Dendritic cell treated with granulocyte-macrophage colony-stimulating factor and Interleukin-4, amounts not matched to agents 40 ng/mL and 50 ng/mL, for 4 days (primary cell): ENCODE data around the gene SBNO2.
"Not testable (repeated sequence)": the region's sequence is repeated elsewhere in the genome, so short reads cannot be mapped to it uniquely, and the experiment has no call there.

Experiments used
- H3K27ac Mint-ChIP-seq: one replicate; pipeline ENCODE4 v1.8.0; 2022; ENCODE audit warnings: mild to moderate bottlenecking, mixed read lengths
- H3K27me3 Mint-ChIP-seq: one replicate; pipeline ENCODE4 v1.8.0; 2022; ENCODE audit warnings: mild to moderate bottlenecking, mixed read lengths
- H3K36me3 Mint-ChIP-seq: one replicate; pipeline ENCODE4 v1.8.0; 2022; ENCODE audit warnings: low read depth, mixed read lengths
- H3K4me1 Mint-ChIP-seq: one replicate; pipeline ENCODE4 v1.8.0; 2022; ENCODE audit warnings: low read depth, mixed read lengths
- H3K4me3 Mint-ChIP-seq: one replicate; pipeline ENCODE4 v1.8.0; 2022; ENCODE audit warnings: mild to moderate bottlenecking, moderate library complexity, mixed read lengths
- H3K9me3 Mint-ChIP-seq: one replicate; pipeline ENCODE4 v1.8.0; 2022; ENCODE audit warnings: mixed read lengths
- intact Hi-C: fragments of 100-400 bp; cut with micrococcal nuclease; formaldehyde crosslinking; loops from one replicate; pipeline ENCODE4 v1.15.0; 2022

SBNO2 gene

DNA sequence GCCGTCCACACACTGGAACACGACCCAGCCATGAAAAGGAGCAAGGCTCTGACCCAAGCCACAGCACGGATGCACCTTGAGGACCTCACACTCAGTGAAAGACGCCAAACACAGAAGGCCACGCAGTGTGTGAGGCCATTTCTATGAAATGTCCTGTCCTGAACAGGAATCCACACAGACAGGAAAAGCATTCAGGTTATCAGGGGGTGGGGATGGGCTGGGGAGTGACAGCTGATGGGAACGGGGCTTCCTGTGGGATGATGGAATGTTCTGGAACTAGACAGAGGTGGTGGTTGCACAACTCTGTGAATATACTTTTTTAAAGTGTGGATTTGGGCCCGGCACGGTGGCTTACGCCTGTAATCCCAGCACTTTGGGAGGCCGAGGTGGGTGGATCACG lies 39.6 kb downstream of the SBNO2 start:
- intact Hi-C loops: loop anchor here (5.0 kb wide), 1 partner anchor 38 kb away; the partner anchor contains the start of gene SBNO2
- no peak overlapping the region for H3K4me3 Mint-ChIP-seq
- no peaks in the 10 kb centered on the region for H3K27me3 Mint-ChIP-seq
- no peaks in the 10 kb centered on the region for H3K9me3 Mint-ChIP-seq
- no peak overlapping the region for H3K27ac Mint-ChIP-seq
- peaks cover 67% of the 10 kb centered on the region for H3K4me1 Mint-ChIP-seq
- H3K36me3 Mint-ChIP-seq: peaks cover 75% of the 10 kb centered on the region

DNA sequence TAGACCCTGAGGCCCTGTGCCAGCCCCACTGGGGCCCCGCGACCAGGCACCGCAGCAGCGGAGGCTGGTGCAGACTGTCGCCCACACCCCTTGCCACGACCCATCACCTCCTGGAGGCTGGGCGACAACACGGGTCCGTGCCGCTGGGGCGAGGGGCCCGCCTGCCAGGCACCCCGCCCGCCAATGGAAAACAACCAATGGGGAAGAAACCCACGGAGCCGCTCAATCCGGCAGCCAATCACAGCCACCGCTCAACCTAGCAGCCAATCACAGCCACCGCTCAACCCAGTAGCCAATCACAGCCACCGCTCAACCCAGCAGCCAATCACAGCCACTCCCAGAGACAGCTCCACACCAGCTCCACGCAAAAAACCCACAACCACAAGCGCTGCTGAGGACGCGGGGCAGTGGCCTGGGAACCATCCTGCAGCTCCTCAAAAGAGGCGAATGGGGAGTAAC lies 40.6 kb downstream of the SBNO2 start:
- intact Hi-C loops: loop anchor here (5.0 kb wide), 1 partner anchor 39 kb away; the partner anchor contains the start of gene SBNO2
- H3K27ac Mint-ChIP-seq: peak overlapping the region; percentile 89
- H3K4me1 Mint-ChIP-seq: peaks cover 68% of the 10 kb centered on the region

DNA sequence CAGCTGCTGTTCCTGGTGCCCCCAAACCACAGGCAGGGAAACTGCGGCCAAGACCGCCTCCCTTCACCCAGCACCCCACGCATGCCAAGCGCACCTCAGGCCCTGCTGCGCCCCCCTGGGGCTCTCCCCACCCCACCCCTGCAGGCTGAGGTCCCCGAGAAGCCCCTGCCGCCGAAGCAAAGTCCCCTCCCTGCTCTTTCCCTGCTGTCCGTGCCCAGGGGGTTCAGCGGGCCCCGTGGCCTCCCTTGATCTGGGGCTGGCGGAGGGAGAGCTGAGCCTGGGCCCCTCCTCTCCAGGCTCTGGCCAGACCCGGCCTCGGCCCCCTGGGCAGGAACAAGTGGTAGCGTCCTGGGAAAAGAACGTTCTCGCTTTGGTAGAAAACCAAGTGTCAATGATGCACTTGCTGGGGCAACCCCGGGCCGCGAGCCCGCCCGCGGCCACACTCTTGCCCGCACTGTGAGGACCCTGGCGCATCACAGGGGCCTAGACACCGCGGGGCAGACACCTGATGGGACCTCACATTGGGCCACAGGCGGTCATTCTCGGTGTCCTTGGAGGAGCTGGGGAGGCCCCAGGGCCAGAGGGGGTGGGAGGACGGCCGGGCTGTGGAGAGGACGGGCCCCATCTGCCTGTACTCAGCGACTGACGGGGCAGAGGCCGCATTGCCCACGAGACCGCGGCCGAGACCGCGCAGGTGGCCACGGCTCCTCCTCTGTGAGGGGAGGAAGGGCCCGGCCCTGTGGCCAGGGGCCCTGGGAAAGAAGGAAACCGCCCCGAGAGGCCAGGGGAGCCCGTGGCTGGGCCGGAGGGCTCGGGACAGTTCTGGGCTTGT lies 41.3 kb downstream of the SBNO2 start:
- intact Hi-C loops: loop anchor here (5.0 kb wide), 1 partner anchor 40 kb away; the partner anchor contains the start of gene SBNO2
- Mint-ChIP-seq H3K4me3 (peak overlapping the region; percentile 88), H3K36me3 (peaks cover 75% of the 10 kb centered on the region), H3K27ac (peak overlapping the region; percentile 89), H3K27me3 (no peaks in the 10 kb centered on the region), H3K9me3 (no peaks in the 10 kb centered on the region), H3K4me1 (peaks cover 72% of the 10 kb centered on the region)

More for the DNA sequence above, 40.6 kb downstream of the SBNO2 start:
- Mint-ChIP-seq H3K9me3 (no peaks in the 10 kb centered on the region), H3K4me3 (peak overlapping the region; percentile 88), H3K36me3 (peaks cover 73% of the 10 kb centered on the region), H3K27me3 (no peaks in the 10 kb centered on the region)

DNA sequence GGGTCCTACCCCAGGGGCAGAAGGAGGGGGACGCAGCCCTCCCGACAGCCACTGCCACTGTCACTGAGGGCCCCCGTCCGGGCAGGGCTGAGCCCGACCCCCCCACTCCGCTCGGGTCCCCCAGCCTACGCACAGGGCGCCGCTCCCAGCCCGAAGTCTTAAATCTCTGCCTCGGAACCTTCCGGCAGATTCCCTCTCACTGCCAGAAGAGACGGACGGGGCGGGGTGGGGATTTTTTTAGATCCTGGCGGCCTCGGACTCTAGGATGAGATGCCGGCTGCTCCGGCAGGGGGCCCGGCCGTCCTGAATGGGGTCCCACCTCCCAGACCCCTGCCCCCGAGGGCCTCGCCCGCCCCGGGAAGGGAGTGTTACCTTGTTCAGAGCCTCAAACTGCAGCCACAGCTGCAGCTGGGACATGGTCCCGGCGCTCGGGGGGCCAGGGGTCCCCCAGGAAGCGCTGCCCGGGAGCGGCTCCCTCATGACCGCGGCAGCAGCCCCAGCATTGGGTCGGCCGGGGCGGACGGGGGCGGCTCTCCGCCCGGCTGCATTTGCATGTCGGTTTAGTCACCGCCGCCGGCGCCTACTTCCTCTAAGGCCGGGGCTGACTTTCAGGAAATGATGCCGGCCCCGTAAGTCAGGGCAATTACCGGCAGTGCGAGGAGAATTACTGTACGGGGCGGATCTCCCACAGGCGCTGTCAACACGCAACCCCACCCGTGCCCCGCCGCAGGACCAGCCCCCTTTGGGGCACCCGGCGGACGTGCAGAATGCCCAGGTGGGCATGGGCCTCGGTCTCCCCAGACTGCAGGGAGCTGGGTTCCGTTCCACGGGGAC lies 42.1 kb downstream of the SBNO2 start:
- peaks cover 81% of the 10 kb centered on the region for H3K36me3 Mint-ChIP-seq
- peak overlapping the region; percentile 88 for H3K4me3 Mint-ChIP-seq
- no peaks in the 10 kb centered on the region for H3K9me3 Mint-ChIP-seq
- peak overlapping the region; percentile 89 for H3K27ac Mint-ChIP-seq
- H3K4me1 Mint-ChIP-seq: peaks cover 78% of the 10 kb centered on the region
- intact Hi-C loops: loop anchor here (5.0 kb wide), 1 partner anchor 40 kb away; the partner anchor contains the start of gene SBNO2
- no peaks in the 10 kb centered on the region for H3K27me3 Mint-ChIP-seq

DNA sequence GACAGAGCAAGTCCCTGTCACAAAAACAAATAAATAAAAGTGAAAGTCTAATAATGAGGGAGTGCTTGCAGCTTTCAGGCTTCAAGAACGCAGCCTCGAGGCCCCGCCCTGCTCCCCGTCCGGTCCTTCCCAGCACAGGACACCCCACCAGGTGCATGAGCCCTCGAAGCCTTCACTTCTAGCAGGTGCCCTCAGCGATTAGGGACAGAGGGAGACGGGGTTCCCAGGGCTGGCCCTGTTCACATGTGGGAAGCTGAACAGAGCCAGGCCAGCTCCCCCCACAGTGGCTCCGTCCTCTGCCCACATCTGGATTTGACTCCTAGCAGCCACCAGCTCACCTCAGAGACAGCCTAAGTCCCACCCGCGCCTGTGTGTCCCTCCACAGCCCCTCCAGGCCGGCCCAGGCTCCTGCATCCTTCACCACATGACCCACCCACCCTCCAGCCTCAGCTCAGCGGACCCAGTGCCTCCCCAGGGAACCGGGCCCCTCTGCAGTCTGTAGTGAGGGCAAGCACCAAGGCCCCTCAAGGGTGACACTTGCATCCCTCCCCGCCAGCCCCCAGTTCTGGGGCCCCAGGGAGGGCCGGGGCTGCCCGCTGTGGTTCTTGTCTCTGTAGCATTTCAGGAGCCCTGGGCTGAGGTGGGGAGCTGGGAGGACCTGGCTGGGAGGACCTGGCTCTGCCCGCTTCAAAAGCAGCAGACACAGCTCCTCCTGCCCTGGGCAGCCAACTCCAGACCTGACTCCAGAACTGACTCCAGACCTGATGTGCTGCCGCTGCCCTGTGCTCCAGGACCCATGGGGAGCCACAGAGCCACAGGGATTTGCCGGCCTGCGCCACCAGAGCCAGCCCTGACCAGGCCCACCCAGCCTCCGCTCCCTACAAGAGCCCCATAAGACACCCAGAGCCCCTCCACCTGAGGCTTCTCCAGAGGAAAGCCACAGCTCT lies 43.0 kb downstream of the SBNO2 start:
- no peaks in the 10 kb centered on the region for H3K9me3 Mint-ChIP-seq
- peak overlapping the region; percentile 89 for H3K27ac Mint-ChIP-seq
- peak overlapping the region; percentile 88 for H3K4me3 Mint-ChIP-seq
- no peaks in the 10 kb centered on the region for H3K27me3 Mint-ChIP-seq
- H3K36me3 Mint-ChIP-seq: peaks cover 79% of the 10 kb centered on the region
- intact Hi-C loops: loop anchor here (5.0 kb wide), 1 partner anchor 41 kb away; the partner anchor contains the start of gene SBNO2
- H3K4me1 Mint-ChIP-seq: peaks cover 80% of the 10 kb centered on the region

DNA sequence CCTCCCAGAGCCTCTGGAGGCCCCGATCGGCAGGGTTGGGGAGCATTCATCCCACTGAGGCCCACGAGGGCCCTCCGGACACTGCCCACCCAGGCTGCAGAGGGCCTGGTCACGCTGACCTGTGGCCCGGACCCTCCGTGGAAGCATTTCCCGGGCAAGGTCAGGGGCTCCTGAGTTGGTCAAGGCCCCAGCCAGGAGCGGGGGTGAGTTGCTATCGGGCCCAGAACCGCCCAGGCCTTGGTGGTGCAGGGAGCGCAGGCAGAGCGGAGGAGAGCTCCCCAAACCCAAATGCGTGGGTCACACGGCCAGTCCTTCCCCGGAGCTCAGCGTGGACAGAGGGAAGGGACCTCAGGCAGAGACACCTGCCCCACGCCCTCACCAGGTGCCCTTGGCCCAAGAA lies 44.5 kb downstream of the SBNO2 start:
- no peaks in the 10 kb centered on the region for H3K27me3 Mint-ChIP-seq
- H3K4me1 Mint-ChIP-seq: peaks cover 83% of the 10 kb centered on the region
- intact Hi-C loops: no loop called here
- peak overlapping the region; percentile 28 for H3K4me3 Mint-ChIP-seq
- no peaks in the 10 kb centered on the region for H3K9me3 Mint-ChIP-seq
- H3K36me3 Mint-ChIP-seq: peaks cover 81% of the 10 kb centered on the region
- H3K27ac Mint-ChIP-seq: peak overlapping the region; percentile 89

DNA sequence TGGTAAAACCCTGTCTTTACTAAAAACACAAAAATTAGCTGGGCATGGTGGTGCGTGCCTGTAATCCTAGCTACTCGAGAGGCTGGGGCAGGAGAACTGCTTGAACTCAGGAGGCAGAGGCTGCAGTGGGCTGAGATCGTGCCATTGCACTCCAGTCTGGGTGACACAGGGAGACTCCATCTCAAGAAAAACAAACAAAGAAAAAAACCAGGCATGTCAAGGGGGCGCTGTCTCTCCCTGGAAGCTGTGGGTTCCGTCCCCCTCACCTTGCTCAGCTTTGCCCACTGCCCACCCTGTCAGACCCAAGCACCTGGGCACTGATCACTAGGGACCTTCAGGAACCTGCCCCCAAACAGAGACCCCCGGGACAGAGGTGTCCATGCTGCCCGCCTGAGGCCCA lies 45.0 kb downstream of the SBNO2 start:
- intact Hi-C loops, H3K27me3 Mint-ChIP-seq, H3K4me3 Mint-ChIP-seq, H3K9me3 Mint-ChIP-seq: not testable (repeated sequence)
- peaks cover 83% of the 10 kb centered on the region for H3K4me1 Mint-ChIP-seq
- H3K27ac Mint-ChIP-seq: peak overlapping the region; percentile 89
- H3K36me3 Mint-ChIP-seq: peaks cover 81% of the 10 kb centered on the region

DNA sequence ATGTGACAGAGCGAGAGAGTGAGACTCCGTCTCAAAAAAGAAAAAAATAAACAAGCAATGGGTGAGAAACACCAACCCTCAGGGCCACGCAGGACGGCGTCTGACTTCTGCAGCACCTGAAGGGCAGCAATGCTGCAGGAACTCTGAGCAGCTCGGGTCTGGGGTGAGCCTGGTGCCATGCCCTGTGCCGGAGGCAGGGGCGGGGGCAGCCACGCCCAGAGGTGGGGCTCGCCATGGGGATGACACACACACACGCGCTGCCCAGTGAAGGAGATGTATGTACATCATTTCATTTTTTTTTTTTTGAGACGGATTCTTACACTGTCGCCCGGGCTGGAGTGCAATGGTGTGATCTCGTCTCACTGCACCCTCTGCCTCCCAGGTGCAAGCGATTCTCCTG lies 46.0 kb downstream of the SBNO2 start:
- Mint-ChIP-seq H3K27me3 (no peaks in the 10 kb centered on the region), H3K4me3 (no peak overlapping the region), H3K9me3 (no peaks in the 10 kb centered on the region), H3K36me3 (peaks cover 83% of the 10 kb centered on the region), H3K27ac (peak overlapping the region; percentile 88), H3K4me1 (peaks cover 83% of the 10 kb centered on the region)
- intact Hi-C loops: no loop called here

DNA sequence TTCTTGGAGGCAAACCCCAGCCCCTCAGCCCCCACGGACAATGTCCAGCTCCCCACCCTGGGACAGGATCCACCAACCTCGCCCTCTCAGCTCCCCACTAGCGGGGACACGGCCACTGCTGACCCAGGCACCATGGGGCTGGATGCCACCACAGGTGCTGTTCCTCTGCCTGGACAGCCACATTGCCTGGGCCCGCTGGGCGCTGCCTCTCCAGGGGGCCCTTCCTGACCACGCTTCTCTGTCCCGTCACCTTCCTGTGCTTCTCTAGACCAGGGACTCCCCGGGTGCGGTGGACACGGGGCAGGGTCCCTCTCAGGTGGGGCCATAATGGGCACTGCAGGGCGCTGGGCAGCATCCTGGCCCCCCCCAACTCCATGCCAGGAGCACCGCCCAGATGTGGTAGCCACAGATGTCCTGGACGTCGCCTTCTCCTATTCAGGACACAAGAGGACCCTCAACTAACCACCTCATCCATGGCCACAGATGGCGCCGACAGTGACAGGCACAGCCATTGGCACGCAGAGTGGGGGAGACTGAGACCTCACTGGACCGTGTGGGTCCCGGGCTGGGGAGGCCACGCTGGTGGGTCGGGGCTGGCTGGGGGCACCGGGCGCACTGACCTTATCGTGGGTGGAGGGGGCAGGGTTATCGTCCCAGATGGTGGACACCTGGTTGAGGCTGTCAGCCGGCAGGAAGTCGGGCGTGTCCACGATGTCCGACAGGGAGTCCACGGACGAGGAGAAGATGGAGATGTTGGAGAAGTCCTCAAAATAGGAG lies 46.9 kb downstream of the SBNO2 start:
- Mint-ChIP-seq H3K4me1 (peaks cover 85% of the 10 kb centered on the region), H3K27me3 (no peaks in the 10 kb centered on the region), H3K4me3 (peak overlapping the region; percentile 46), H3K36me3 (peaks cover 92% of the 10 kb centered on the region), H3K9me3 (no peaks in the 10 kb centered on the region), H3K27ac (peak overlapping the region; percentile 88)
- intact Hi-C loops: no loop called here

DNA sequence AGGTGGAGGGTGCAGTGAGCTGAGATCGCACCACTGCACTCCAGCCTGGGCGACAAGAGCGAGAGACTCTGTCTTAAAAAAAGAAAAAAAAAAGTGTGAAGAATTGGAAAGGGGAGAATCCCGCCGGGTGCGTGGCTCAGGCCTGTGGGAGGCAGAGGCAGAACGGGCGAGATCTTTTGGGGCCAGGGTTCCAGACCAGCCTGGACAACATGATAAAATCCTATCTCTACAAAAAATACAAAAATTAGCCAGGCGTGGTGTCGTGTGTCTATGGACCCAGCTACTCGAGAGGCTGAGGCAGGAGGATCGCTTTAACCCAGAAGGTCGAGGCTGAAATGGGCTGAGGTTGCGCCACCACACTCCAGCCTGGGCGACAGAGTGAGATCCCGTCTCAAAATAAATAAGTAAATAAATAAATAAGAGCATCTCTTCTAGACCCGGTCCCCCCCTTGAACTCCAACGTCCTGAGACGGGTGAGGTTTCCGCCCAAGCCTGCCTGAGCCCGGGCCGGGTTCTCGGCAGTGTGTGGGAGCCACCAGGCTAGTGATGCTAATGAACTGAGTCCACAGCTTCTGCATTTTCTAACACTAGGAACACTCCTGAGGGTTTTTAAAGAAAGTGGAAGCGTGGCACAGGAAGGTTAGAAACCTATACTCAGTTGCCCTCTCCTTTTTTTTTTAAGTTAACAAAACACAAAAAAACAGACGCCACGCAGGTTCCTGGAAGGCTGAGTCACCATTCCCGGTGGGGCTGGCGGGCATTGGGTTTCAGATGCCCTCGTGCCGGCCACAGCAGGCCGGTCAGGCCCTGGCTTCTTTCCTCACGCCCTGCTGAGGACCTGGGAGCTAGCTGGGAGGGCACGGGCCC lies 48.2 kb downstream of the SBNO2 start:
- H3K27ac Mint-ChIP-seq: peak overlapping the region; percentile 88
- no peaks in the 10 kb centered on the region for H3K27me3 Mint-ChIP-seq
- intact Hi-C loops: no loop called here
- peaks cover 94% of the 10 kb centered on the region for H3K36me3 Mint-ChIP-seq
- no peaks in the 10 kb centered on the region for H3K9me3 Mint-ChIP-seq
- H3K4me1 Mint-ChIP-seq: peaks cover 78% of the 10 kb centered on the region
- no peak overlapping the region for H3K4me3 Mint-ChIP-seq

DNA sequence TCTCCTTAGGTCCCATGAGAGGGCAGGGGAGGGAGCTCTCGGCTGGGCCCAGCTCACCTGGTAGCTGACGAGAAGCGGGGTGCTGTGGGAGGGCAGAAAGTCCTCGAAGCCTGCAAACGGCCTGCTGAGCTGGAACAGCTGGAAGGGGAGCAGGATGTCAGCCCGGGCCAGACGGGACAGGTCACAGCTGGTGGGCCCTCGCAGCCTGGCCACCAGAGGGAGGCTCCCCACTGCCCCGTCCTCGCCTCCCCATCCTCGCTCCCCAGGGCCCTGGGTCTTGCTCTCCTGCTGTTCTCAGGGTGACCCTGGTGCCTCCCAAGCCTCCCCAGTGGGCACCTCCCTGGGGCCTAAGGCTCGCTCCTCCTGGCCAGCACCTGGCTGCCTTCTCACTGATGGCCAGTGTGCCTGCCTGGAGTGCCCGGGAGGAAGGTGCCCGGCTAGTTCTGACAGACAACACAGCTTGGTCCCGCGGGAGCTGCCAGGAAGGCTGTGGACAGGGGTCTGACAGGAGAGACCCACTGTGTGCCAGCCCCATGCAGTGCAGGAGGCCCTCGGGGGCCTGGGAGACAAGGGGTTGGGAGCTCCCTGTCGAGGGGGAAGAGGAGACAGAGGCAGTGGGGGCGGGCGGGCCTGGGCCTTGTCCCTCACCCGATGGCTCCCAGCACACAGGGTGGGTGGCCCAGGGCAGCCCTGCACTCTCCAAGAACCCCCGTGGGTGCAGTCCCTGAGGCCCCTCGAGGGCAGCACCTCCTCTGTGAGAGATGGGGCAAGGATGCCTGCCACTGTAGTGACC lies 50.0 kb downstream of the SBNO2 start:
- Mint-ChIP-seq H3K27ac (peak overlapping the region; percentile 88), H3K9me3 (no peaks in the 10 kb centered on the region), H3K4me3 (peak overlapping the region; percentile 39), H3K36me3 (peaks cover 94% of the 10 kb centered on the region), H3K4me1 (peaks cover 60% of the 10 kb centered on the region), H3K27me3 (no peaks in the 10 kb centered on the region)
- intact Hi-C loops: no loop called here
